IMR-90 (cell line): ENCODE measurements around the gene RGSL1. TPM values are rescaled to one million over a fixed set of nuclear protein-coding genes. Genes with fewer than 3 reads are reported as not detected.

Experiments
- ATAC-seq: fragments of 200-7000 bp; cut with Tn5 transposase; 2 replicates; pipeline ENCODE4 v1.9.1; 2020; ENCODE audit warnings: low read depth, mild to moderate bottlenecking, moderate library complexity
- BruUV-seq: library from RNA; stranded (reverse); fragments of 400-500 nt; replicated peaks from 2 replicates; lab custom pipeline; 2021; lab: Mats Ljungman, UMichigan
- CTCF ChIA-PET: fragments of 300-600 bp; formaldehyde crosslinking; extraction: SDS; loops from one replicate; lab custom pipeline; 2021; ENCODE audit warnings: antibody characterized with exemption; lab: Yijun Ruan, JAX
- POLR2A ChIA-PET: fragments of 300-600 bp; sonication (Branson Sonifier 250); formaldehyde crosslinking; loops from one replicate; lab custom pipeline; 2022; ENCODE audit warnings: antibody characterized with exemption; ENCODE audit not compliant: unreplicated experiment; lab: Charles Lee
- DNase-seq: peaks from one replicate; pipeline ENCODE4 v3.0.0; 2013
- H2AFZ ChIP-seq: replicated peaks from 2 replicates; pipeline ENCODE3; 2013; ENCODE audit warnings: low read length, mild to moderate bottlenecking; ENCODE audit not compliant: poor library complexity
- H2AK5ac ChIP-seq: 2 replicates; pipeline ENCODE4 v1.6.1; 2013; ENCODE audit warnings: low read depth, low read length, inconsistent platforms
- H2AK9ac ChIP-seq: replicated peaks from 2 replicates; pipeline ENCODE3; 2013; ENCODE audit warnings: mild to moderate bottlenecking, low read depth, low read length, moderate library complexity; ENCODE audit not compliant: poor library complexity
- H2BK120ac ChIP-seq: 2 replicates; pipeline ENCODE4 v1.6.1; 2013; ENCODE audit warnings: low read depth, low read length, inconsistent platforms
- H2BK15ac ChIP-seq: 3 replicates; pipeline ENCODE4 v1.6.1; 2013; ENCODE audit warnings: low read depth, low read length, inconsistent platforms
- H2BK20ac ChIP-seq: 2 replicates; pipeline ENCODE4 v1.6.1; 2013; ENCODE audit warnings: low read depth, mild to moderate bottlenecking, inconsistent platforms, low read length, moderate library complexity
- H2BK5ac ChIP-seq: 2 replicates; pipeline ENCODE4 v1.6.1; 2013; ENCODE audit warnings: mild to moderate bottlenecking, low read depth, low read length, inconsistent platforms; ENCODE audit not compliant: poor library complexity, severe bottlenecking
- H3K14ac ChIP-seq: replicated peaks from 2 replicates; pipeline ENCODE4 v1.6.1; 2013; ENCODE audit warnings: low read depth, low read length, inconsistent platforms
- H3K18ac ChIP-seq: 2 replicates; pipeline ENCODE4 v1.6.1; 2013; ENCODE audit warnings: low read depth, low read length, control low read depth
- H3K23ac ChIP-seq: 2 replicates; pipeline ENCODE4 v1.6.1; 2013; ENCODE audit warnings: low read depth, low read length, inconsistent platforms
- H3K27ac ChIP-seq: 2 replicates; pipeline ENCODE4 v1.5.1; 2013; ENCODE audit warnings: mild to moderate bottlenecking, control low read depth, low read length; ENCODE audit not compliant: insufficient read depth
- H3K27me3 ChIP-seq: 2 replicates; pipeline ENCODE4 v1.6.1; 2013; ENCODE audit warnings: low read length; ENCODE audit not compliant: control insufficient read depth, insufficient read depth
- H3K36me3 ChIP-seq: 2 replicates; pipeline ENCODE4 v1.6.1; 2013; ENCODE audit warnings: low read length, mixed read lengths; ENCODE audit not compliant: control insufficient read depth, insufficient read depth
- H3K4ac ChIP-seq: 2 replicates; pipeline ENCODE4 v1.6.1; 2013; ENCODE audit warnings: low read depth, low read length, inconsistent platforms
- H3K4me1 ChIP-seq: 2 replicates; pipeline ENCODE4 v1.6.1; 2013; ENCODE audit warnings: low read length, mixed read lengths; ENCODE audit not compliant: control insufficient read depth, insufficient read depth
- H3K4me2 ChIP-seq: 2 replicates; pipeline ENCODE4 v1.6.1; 2013; ENCODE audit warnings: low read depth, mild to moderate bottlenecking, control low read depth, low read length, moderate library complexity
- H3K4me3 ChIP-seq: 2 replicates; pipeline ENCODE4 v1.5.1; 2013; ENCODE audit warnings: low read depth, mild to moderate bottlenecking, control low read depth, low read length, moderate library complexity; ENCODE audit not compliant: insufficient read depth
- H3K56ac ChIP-seq: 2 replicates; pipeline ENCODE4 v1.6.1; 2013; ENCODE audit warnings: low read length, inconsistent platforms; ENCODE audit not compliant: insufficient read depth; ENCODE audit errors: extremely low read depth
- H3K79me1 ChIP-seq, 2 experiments: 2 replicates each; pipeline ENCODE4 v1.6.1; 2013; ENCODE audit warnings: low read length in 2 of 2, inconsistent platforms in 1 of 2, low read depth in 1 of 2
- H3K9ac ChIP-seq: 2 replicates; pipeline ENCODE4 v1.6.1; 2013; ENCODE audit warnings: low read depth, low read length, control low read depth
- H3K9me1 ChIP-seq: 2 replicates; pipeline ENCODE4 v1.6.1; 2013; ENCODE audit warnings: low read length, inconsistent platforms; ENCODE audit not compliant: insufficient read depth
- H3K9me3 ChIP-seq: 2 replicates; pipeline ENCODE4 v1.6.1; 2013; ENCODE audit warnings: low read length; ENCODE audit not compliant: control insufficient read depth, insufficient read depth
- H4K20me1 ChIP-seq: 2 replicates; pipeline ENCODE4 v1.6.1; 2013; ENCODE audit warnings: low read length, inconsistent platforms; ENCODE audit not compliant: insufficient read depth
- H4K5ac ChIP-seq: 2 replicates; pipeline ENCODE4 v1.6.1; 2013; ENCODE audit warnings: mild to moderate bottlenecking, low read depth, low read length, control low read depth
- H4K8ac ChIP-seq, 2 experiments: 2 replicates each; pipeline ENCODE4 v1.6.1; 2013; ENCODE audit warnings: low read depth in 2 of 2, low read length in 2 of 2, control low read depth in 1 of 2, inconsistent platforms in 1 of 2
- H4K91ac ChIP-seq: 2 replicates; pipeline ENCODE4 v1.6.1; 2013; ENCODE audit warnings: low read depth, low read length, inconsistent platforms; ENCODE audit not compliant: insufficient read depth
- BHLHE40 ChIP-seq: fragments of 150-350 bp; IDR thresholded peaks from 2 replicates; pipeline ENCODE4 v1.6.1; 2016; ENCODE audit warnings: mild to moderate bottlenecking, low read depth, low read length
- CEBPB ChIP-seq: IDR thresholded peaks from 2 replicates; pipeline ENCODE4 v1.6.1; 2012; ENCODE audit warnings: low read depth, low read length, improper control_type of control experiment
- CHD1 ChIP-seq: IDR thresholded peaks from 2 replicates; pipeline ENCODE4 v1.6.1; 2012; ENCODE audit warnings: low read depth, low read length, improper control_type of control experiment
- CTCF ChIP-seq: conservative IDR thresholded peaks from 2 replicates; pipeline ENCODE4 v1.5.1; 2012; ENCODE audit warnings: mild to moderate bottlenecking, low read depth, low read length, improper control_type of control experiment
- ELK1 ChIP-seq: fragments of 150-350 bp; IDR thresholded peaks from 2 replicates; pipeline ENCODE4 v1.6.1; 2016; ENCODE audit warnings: low read depth, mild to moderate bottlenecking, low read length, moderate library complexity, borderline replicate concordance
- FOS ChIP-seq: fragments of 150-350 bp; IDR thresholded peaks from 2 replicates; pipeline ENCODE4 v1.6.1; 2016; ENCODE audit warnings: low read depth, low read length
- MAFK ChIP-seq: IDR thresholded peaks from 2 replicates; pipeline ENCODE4 v1.6.1; 2012; ENCODE audit warnings: low read depth, low read length, improper control_type of control experiment
- MAZ ChIP-seq: IDR thresholded peaks from 2 replicates; pipeline ENCODE4 v1.6.1; 2012; ENCODE audit warnings: low read depth, mild to moderate bottlenecking, low read length, improper control_type of control experiment, moderate library complexity, borderline replicate concordance
- NFE2L2 ChIP-seq: fragments of 150-350 bp; IDR thresholded peaks from 2 replicates; pipeline ENCODE4 v1.6.1; 2016; ENCODE audit warnings: low read depth, mild to moderate bottlenecking, low read length
- RAD21 ChIP-seq: IDR thresholded peaks from 2 replicates; pipeline ENCODE4 v1.6.1; 2012; ENCODE audit warnings: low read length, improper control_type of control experiment
- RCOR1 ChIP-seq: IDR thresholded peaks from 2 replicates; pipeline ENCODE4 v1.6.1; 2012; ENCODE audit warnings: mild to moderate bottlenecking, low read length, improper control_type of control experiment; ENCODE audit not compliant: insufficient replicate concordance
- RFX5 ChIP-seq: IDR thresholded peaks from 2 replicates; pipeline ENCODE4 v1.8.0; 2012; ENCODE audit warnings: low read depth, mild to moderate bottlenecking, low read length, moderate library complexity
- SMC3 ChIP-seq: fragments of 150-350 bp; IDR thresholded peaks from 2 replicates; pipeline ENCODE4 v1.6.1; 2016; ENCODE audit warnings: low read depth, mild to moderate bottlenecking, antibody characterized with exemption, low read length, moderate library complexity
- WGBS, 2 experiments: methylation state at CpG; one replicate each; pipeline versions ENCODE4 v1.1.5 to v1.1.7; 2013; ENCODE audit warnings: missing lambda C conversion rate in 2 of 2; ENCODE audit not compliant: insufficient read length in 1 of 2; ENCODE audit errors: extremely low coverage in 2 of 2; 5-methylcytosine and 5-hydroxymethylcytosine counted together
- dilution Hi-C: fragments of 300-500 bp; cut with HindIII; formaldehyde crosslinking; loops from one replicate; pipeline ENCODE4 v1.14.3; 2018; ENCODE audit warnings: low sequenced_read_pairs; ENCODE audit not compliant: unreplicated experiment
- in situ Hi-C: fragments of 300-500 bp; cut with MboI; formaldehyde crosslinking; loops from 3 replicates; pipeline ENCODE4 v1.14.3; 2019; ENCODE audit warnings: low sequenced_read_pairs, inconsistent platforms, mixed read lengths
- intact Hi-C: fragments of 100-400 bp; cut with micrococcal nuclease; formaldehyde crosslinking; loops from 2 replicates; pipeline ENCODE4 v1.10.0; 2022
- polyA plus RNA-seq, 3 experiments: library from polyadenylated mRNA; depleted of rRNA; stranded (reverse); fragments of >200 nt; gene quantifications; 2 replicates each; pipeline ENCODE4 v1.2.3, GENCODE V29; 2012; ENCODE audit warnings: low replicate concordance in 1 of 3
- total RNA-seq: library from RNA; depleted of rRNA; stranded (reverse); fragments of >200 nt; gene quantifications from 2 replicates; pipeline ENCODE4 v1.2.3, GENCODE V29; 2012

Gene RGSL1
- total and polyA plus RNA-seq, 2 of the 4 experiments (the other 2 are of a cell fraction) = not detected

- no peak overlapping the region for H4K8ac ChIP-seq
- H3K9ac ChIP-seq = no peak overlapping the region
- H2BK5ac ChIP-seq = no peak overlapping the region
- no peak overlapping the region for H4K91ac ChIP-seq
- H2AFZ ChIP-seq = no peak overlapping the region
- no peak overlapping the region for H2AK9ac ChIP-seq
- H3K4me2 ChIP-seq = no peak overlapping the region; the same call in 1 of the 2 replicates
- H3K9me1 ChIP-seq = no peaks in the 10 kb centered on the region
- no peaks in the 10 kb centered on the region for H3K4me1 ChIP-seq
- BruUV-seq = no TSS peak
- H2BK20ac ChIP-seq = no peak overlapping the region
- H3K36me3 ChIP-seq = no peaks in the 10 kb centered on the region
- intact Hi-C loops (no loop called here), dilution Hi-C loops (no loop called here), in situ Hi-C loops (no loop called here)
- no peak overlapping the region for H2BK15ac ChIP-seq
- H3K18ac ChIP-seq = no peak overlapping the region
- no peaks in the 10 kb centered on the region for H3K27me3 ChIP-seq
- H3K4ac ChIP-seq = no peak overlapping the region
- no peaks in the 10 kb centered on the region for H3K9me3 ChIP-seq
- no peaks in the 10 kb centered on the region for H3K79me1 ChIP-seq
- H3K23ac ChIP-seq = no peak overlapping the region
- H4K20me1 ChIP-seq = no peaks in the 10 kb centered on the region
- no peak overlapping the region for H2BK120ac ChIP-seq
- H3K56ac ChIP-seq = no peak overlapping the region
- ATAC-seq (no peak), DNase-seq (no peak)
- CTCF ChIA-PET = interaction anchor here (0.6 kb wide), 1 partner anchor 219 kb away, joined by 3 read pairs; no protein-coding TSS in a partner anchor
- no peak overlapping the region for H3K14ac ChIP-seq
- no peak overlapping the region for H4K5ac ChIP-seq
- no CpG with 5 or more reads among the region's 3 CpGs for WGBS, 2 experiments
- H2AK5ac ChIP-seq = no peak overlapping the region
- H3K4me3 ChIP-seq = no peak overlapping the region
- H3K27ac ChIP-seq = no peak overlapping the region
- TF ChIP-seq RFX5 (no peak), CTCF (no peak), FOS (no peak), RCOR1 (no peak), RAD21 (no peak), SMC3 (no peak), ELK1 (no peak), MAZ (no peak), CEBPB (no peak), BHLHE40 (no peak), CHD1 (no peak), NFE2L2 (no peak), MAFK (no peak)
- POLR2A ChIA-PET = no interaction called here
Observed at GRCh38 chr1:182565537-182565936, 115.6 kb downstream of the RGSL1 start.
